Neural crest cell (in vitro differentiated cells): ENCODE results near the gene TP53I13. TPM values are rescaled to one million over a fixed set of nuclear protein-coding genes. Genes with fewer than 3 reads are reported as not detected.

Experiments used
- DNase-seq: peaks from one replicate; pipeline ENCODE4 v3.0.0; 2021; ENCODE audit warnings: low read depth, mixed read lengths, low spot score
- H3K27ac Mint-ChIP-seq: one replicate; pipeline ENCODE4 v1.8.0; 2021; ENCODE audit warnings: mild to moderate bottlenecking, mixed read lengths; ENCODE audit not compliant: unreplicated experiment
- H3K27me3 Mint-ChIP-seq: 2 replicates; pipeline ENCODE4 v1.8.0; 2021; ENCODE audit warnings: low read depth, mild to moderate bottlenecking, mixed read lengths
- H3K36me3 Mint-ChIP-seq: 2 replicates; pipeline ENCODE4 v1.8.0; 2021; ENCODE audit warnings: low read depth, mild to moderate bottlenecking, mixed read lengths
- H3K4me1 Mint-ChIP-seq: 2 replicates; pipeline ENCODE4 v1.8.0; 2021; ENCODE audit warnings: mixed read lengths
- H3K4me3 Mint-ChIP-seq: one replicate; pipeline ENCODE4 v1.8.0; 2021; ENCODE audit warnings: mild to moderate bottlenecking, mixed read lengths
- H3K9me3 Mint-ChIP-seq: 2 replicates; pipeline ENCODE4 v1.8.0; 2021; ENCODE audit warnings: mixed read lengths
- total RNA-seq: library from RNA; stranded (reverse); gene quantifications from 2 replicates; pipeline ENCODE4 v1.2.1, GENCODE V29; 2021
- TF ChIP-seq, protein P1 (sequence below): fragments of 200-600 bp; sonication (generic); conservative IDR thresholded peaks from 2 replicates; pipeline ENCODE4 v1.5.0; 2021; ENCODE audit warnings: antibody characterized with exemption, mild to moderate bottlenecking

The TP53I13 gene
- total RNA-seq, 1 donor from 2014 or later, result 34.3 TPM

DNA sequence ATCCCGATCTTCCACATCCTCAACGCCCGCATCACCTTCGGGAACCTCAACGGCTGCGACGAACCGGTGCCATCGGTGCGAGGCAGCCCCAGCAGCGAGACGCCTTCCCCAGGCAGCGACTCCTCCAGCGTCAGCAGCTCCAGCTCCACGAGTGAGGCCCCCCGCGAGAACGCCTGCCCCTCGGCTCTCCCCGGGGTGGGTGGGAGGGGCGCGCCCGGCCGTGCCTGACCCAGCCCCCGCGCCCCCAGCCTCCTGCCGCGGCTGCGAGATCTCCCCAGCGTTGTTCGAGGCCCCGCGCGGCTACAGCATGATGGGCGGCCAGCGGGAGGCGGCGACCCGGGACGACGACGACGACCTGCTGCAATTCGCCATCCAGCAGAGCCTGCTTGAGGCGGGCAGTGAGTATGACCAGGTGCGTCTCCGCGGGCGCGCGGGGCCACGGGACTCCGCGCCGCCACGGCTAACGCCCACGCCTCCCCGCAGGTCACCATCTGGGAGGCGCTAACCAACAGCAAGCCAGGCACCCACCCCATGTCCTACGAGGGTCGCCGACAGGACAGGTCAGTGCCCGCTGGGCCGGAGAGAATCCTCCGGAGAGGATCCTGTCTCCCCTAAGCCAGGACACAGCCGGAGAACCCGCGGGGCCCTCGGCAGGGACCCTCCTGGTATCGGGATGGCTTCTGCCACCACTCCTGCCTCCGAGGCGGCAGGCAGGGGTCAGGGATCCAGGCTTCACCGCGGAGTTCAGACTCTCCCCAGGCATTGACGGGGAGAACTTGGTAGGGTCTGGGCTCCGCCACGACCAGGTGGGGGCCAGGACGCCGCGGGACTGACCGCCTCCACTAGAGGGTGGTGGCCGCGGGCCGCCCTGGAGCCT, 44.1 kb downstream of the TP53I13 start:
- TF ChIP-seq, protein P1, sequence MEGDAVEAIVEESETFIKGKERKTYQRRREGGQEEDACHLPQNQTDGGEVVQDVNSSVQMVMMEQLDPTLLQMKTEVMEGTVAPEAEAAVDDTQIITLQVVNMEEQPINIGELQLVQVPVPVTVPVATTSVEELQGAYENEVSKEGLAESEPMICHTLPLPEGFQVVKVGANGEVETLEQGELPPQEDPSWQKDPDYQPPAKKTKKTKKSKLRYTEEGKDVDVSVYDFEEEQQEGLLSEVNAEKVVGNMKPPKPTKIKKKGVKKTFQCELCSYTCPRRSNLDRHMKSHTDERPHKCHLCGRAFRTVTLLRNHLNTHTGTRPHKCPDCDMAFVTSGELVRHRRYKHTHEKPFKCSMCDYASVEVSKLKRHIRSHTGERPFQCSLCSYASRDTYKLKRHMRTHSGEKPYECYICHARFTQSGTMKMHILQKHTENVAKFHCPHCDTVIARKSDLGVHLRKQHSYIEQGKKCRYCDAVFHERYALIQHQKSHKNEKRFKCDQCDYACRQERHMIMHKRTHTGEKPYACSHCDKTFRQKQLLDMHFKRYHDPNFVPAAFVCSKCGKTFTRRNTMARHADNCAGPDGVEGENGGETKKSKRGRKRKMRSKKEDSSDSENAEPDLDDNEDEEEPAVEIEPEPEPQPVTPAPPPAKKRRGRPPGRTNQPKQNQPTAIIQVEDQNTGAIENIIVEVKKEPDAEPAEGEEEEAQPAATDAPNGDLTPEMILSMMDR, result no peak
- no peak overlapping the region for H3K4me3 Mint-ChIP-seq
- H3K4me1 Mint-ChIP-seq, result peaks cover 28% of the 10 kb centered on the region
- DNase-seq, result no peak
- no peak overlapping the region for H3K27ac Mint-ChIP-seq
- peaks cover 37% of the 10 kb centered on the region for H3K27me3 Mint-ChIP-seq
- no peaks in the 10 kb centered on the region for H3K9me3 Mint-ChIP-seq
- H3K36me3 Mint-ChIP-seq, result peaks cover 8% of the 10 kb centered on the region

DNA sequence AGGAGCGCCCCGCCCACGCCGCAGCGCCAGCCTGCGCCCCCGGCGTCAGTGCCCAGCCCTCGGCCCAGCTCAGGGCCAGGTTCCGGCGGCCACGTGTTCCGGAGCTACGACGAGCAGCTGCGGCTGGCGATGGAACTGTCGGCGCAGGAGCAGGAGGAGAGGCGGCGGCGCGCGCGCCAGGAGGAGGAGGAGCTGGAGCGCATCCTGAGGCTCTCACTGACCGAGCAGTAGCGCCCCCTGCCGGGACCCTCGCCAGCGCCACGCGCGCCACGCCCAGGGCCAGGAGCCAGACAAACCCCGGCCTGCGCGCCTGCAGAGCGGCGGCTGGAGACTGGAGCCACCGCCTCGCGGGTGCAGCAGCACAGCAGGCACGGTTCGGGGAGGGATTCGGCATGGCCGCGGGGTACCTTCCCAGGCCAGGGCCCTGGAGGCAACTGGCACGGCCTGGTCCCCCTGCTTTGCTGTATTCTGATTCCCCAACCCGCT, 44.9 kb downstream of the TP53I13 start:
- peaks cover 8% of the 10 kb centered on the region for H3K36me3 Mint-ChIP-seq
- no peak overlapping the region for H3K27ac Mint-ChIP-seq
- TF ChIP-seq, protein P1, result peak; percentile 83
- no peak overlapping the region for H3K4me3 Mint-ChIP-seq
- H3K27me3 Mint-ChIP-seq, result peaks cover 42% of the 10 kb centered on the region
- no peaks in the 10 kb centered on the region for H3K9me3 Mint-ChIP-seq
- peak; percentile 96 for DNase-seq
- peaks cover 28% of the 10 kb centered on the region for H3K4me1 Mint-ChIP-seq

DNA sequence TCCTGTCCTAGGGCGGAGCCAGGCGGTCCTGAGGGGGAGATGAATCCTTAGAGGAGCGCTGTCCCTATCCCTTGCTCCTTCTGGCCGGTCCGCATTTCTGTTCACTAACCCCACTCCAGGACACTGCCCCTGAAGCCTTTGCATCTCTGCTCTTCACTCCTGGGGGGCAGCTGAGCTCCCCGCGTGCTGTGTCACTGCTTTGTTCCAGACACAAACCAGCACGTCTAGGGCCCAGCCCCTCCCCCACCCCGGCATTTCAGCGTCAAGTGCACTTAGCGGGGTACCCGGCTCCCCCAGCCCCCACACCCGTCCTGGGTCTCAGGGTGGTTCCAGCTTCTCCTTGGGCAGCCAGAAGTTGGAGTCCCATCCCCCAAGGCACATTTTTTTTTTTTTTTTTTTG, 45.4 kb downstream of the TP53I13 start:
- Mint-ChIP-seq H3K4me1 (peaks cover 28% of the 10 kb centered on the region), H3K9me3 (no peaks in the 10 kb centered on the region), H3K36me3 (peaks cover 8% of the 10 kb centered on the region), H3K27ac (no peak overlapping the region), H3K4me3 (peak overlapping the region; percentile 54), H3K27me3 (peaks cover 47% of the 10 kb centered on the region)
- TF ChIP-seq, protein P1, result no peak
- DNase-seq, result no peak

DNA sequence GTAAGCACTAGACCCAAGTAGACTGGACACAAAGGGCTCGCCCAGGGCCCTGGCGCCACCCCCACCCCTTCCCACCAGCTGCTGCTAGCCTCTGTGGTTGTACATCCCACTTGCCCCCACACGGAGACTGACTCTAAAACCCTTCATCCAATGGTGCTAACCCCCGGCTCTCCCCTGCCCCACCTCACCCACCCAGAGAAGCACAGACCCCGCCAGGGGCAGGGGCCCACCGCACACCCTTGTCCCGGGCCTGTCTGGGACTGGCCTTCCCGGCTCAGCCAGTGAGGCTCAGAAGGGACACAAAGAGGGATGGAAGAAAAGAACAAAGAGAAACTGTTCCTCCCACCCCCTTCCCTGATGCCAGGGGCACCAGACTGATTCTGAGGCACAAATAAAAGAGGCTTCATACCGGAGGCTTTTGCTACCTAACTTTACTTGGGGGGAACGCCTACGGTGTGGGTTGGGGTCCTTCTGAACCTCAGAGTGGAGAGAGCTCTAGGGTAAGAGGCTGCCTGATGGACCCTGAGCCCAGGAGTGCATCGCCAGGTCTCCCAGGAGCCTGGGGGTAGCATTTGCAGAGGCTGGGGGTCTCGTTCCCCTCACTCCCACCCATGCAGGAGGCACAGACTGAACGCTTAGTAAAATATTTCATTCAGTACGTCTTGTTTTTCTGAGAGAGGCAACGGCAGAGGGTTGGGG, 46.0 kb downstream of the TP53I13 start:
- DNase-seq, result no peak
- H3K4me3 Mint-ChIP-seq, result peak overlapping the region; percentile 56
- H3K27me3 Mint-ChIP-seq, result peaks cover 53% of the 10 kb centered on the region
- peak overlapping the region; percentile 96 for H3K27ac Mint-ChIP-seq
- H3K4me1 Mint-ChIP-seq, result peaks cover 28% of the 10 kb centered on the region
- TF ChIP-seq, protein P1, result no peak
- H3K36me3 Mint-ChIP-seq, result peaks cover 7% of the 10 kb centered on the region
- H3K9me3 Mint-ChIP-seq, result no peaks in the 10 kb centered on the region

DNA sequence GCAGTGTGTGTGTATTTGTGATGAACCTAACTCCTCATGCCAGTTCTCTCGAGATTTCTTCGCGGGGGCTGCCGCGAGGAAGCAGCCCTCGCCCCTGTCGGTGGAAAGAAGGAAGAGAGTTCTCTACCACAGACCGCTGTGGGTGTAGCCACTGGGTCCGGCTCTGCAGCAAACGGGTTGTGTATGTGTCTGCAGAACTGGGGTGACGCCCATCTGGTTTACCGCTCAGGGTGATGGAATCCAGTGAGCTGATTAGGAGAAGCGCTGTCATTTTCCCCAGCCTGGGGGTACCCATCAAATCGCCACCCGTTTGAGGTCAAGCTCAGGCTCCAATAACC, 46.5 kb downstream of the TP53I13 start:
- peaks cover 28% of the 10 kb centered on the region for H3K4me1 Mint-ChIP-seq
- no peak for DNase-seq
- peak overlapping the region; percentile 56 for H3K4me3 Mint-ChIP-seq
- H3K36me3 Mint-ChIP-seq, result peaks cover 6% of the 10 kb centered on the region
- TF ChIP-seq, protein P1, result no peak
- H3K27me3 Mint-ChIP-seq, result peaks cover 59% of the 10 kb centered on the region
- H3K9me3 Mint-ChIP-seq, result no peaks in the 10 kb centered on the region
- no peak overlapping the region for H3K27ac Mint-ChIP-seq
